OCI-LY1 (cell line): ENCODE data around the gene RAB7A.

Source experiments
- CTCF ChIP-seq: fragments of 200-600 bp; sonication (generic), shearing (Covaris generic); IDR thresholded peaks from 2 replicates; pipeline ENCODE4 v1.5.1; 2017; ENCODE audit warnings: mild to moderate bottlenecking, antibody characterized with exemption, low read length, moderate library complexity, mixed read lengths
- EZH2 ChIP-seq: fragments of 200-600 bp; sonication (generic), shearing (Covaris generic); IDR thresholded peaks from 2 replicates; pipeline ENCODE4 v1.8.0; 2017; ENCODE audit warnings: borderline replicate concordance, mixed run types, mild to moderate bottlenecking, antibody characterized with exemption, low read length, moderate library complexity, mixed read lengths

DNA sequence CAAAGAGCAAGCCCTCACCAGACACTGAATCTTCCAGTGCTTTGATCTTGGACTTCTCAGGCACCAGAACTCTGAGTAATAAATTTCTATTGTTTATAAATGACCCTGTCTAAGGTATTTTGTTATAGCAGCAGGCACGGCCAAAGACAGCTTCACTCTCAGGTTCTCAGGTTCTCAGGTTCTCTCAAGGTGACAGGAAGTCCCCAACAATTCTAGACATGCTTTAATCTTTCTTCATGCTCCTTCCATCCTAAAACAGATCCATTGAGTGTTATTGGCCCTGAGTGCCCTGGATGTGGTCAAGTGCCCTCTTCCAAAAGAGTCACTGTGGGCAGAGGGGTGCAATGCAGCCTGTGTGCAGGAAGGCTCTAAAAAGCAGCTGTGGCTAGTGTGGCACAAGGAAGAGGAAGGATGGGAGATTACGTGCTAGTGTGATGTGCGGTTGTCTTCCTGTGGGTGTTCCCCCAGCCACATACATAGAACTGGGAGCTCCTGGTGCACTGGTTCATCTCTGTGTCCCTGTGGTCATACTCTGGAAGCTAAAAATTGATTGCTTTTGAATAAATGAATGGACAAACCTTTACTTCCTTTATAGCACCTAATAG is 11.0 kb upstream of the RAB7A start:
- TF ChIP-seq CTCF: no peak
- no peak for TF ChIP-seq EZH2
